Measurements from ENCODE around the gene BTN1A1.
"Not testable (repeated sequence)": the region's sequence is repeated elsewhere in the genome, so short reads cannot be mapped to it uniquely, and the experiment has no call there.

BTN1A1 gene

DNA sequence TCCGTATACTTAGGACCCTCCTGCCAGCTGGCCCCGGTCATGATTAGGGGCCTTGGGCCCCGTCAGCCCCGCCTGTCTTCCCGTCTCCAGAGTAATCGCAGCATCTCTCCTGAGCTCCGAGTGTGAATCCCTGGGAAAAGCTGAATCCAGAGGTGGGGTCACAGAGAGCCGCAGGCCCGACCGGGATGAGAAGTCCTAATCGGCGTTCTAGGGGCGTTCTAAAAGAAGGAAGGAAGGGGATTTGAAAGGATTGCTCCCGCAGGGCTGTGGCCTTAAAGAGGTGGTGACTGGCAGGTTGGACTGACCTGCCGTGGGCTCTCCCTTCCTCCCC lies 38.4 kb downstream of the BTN1A1 start:
- DNase-seq, result no peak

DNA sequence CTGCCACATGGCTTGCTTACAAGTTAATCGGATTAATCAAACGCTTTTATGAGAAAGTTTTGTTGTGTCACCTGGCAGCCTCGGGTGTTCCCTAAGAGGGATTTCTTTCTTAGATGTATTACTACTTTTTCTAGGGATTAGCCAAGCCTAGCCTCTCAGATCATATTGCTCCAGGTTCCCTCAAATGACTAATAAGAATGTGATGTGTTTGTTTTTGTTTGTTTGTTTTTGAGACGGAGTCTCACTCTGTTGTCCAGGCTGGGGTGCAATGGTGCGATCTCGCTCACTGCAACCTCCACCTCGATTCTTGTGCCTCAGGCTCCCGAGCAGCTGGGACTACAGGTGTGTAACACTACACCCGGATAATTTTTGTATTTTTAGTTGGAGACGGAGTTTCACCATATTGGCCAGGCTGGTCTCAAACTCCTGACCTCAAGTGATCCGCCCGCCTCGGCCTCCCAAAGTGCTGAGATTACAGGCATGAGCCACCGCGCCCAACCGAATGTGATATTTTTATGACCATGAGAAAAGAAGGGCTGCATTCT lies 39.0 kb downstream of the BTN1A1 start:
- no peak for DNase-seq

DNA sequence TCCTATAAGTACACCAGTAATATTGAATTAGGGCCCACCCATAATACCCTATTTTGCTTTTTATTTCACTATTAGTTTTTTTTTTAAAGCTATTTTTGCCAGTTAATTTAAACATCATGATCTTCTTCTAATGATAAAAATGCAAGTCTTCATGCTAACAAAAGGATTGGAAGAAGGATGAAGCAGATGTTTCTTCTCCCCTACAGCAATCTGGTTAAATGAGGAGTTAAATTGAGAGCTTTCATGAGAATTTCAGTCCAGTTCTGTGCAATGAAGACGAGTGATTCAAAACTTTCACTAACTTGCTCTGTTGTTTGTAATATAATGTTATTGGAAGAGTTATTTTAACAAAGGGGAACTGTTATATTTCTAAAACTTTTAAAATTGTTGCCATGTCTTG lies 41.5 kb downstream of the BTN1A1 start:
- no peak for DNase-seq

DNA sequence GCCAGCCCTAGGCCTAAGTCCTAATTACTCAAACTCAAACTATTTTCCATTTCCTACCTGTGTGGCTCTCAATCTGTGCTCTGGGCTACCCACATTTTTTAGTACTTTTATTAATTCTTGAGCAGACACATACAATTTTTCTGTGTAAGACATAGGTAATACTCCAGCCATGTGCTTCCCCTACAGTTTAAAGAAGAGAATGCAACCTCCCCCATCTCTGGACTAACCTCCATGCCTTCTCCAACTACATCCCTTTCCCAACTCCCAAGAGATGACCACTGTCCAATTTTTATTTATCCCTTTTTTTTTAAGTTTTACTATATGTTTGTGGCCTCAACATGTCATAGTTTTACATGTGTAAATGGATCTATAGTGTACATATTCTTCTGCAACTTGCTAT lies 43.9 kb downstream of the BTN1A1 start:
- DNase-seq, result no peak

DNA sequence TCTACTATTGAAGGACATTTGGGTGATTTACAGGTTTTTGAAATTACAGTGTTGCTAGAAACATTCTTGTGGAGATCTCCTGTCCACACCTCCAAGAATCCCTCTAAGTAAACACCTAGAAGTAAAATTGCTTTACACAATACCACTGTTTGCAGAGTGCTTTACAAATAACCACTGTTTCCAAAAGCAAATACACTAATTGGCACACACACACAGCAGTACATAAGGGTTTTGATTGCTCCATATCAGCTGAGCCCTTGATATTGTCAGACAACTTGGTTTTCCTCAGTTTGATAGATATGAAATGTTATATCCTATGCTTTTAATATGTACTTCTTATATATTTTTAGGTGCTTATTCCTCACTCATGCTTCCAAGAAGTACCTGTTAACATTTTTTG lies 44.4 kb downstream of the BTN1A1 start:
- DNase-seq, result no peak

DNA sequence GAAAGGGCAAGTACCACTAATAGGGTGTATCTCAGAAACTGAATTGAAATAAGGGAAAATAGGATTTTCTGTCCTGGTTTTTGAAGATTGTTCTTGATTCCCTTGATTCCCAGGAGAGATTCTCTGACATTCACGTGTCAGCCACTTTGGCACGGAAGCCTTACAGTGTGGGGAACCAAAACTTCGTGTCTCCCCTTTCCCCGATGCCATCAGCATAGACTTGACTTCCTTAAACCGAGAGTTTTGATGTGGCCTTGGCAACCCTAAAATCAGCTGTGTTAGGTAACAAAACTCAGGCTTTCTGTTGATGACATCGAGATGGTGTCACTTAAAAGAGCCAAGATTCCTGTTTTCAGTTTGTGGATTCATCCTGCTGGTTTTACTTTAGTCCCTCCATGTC lies 45.5 kb downstream of the BTN1A1 start:
- no peak for DNase-seq

DNA sequence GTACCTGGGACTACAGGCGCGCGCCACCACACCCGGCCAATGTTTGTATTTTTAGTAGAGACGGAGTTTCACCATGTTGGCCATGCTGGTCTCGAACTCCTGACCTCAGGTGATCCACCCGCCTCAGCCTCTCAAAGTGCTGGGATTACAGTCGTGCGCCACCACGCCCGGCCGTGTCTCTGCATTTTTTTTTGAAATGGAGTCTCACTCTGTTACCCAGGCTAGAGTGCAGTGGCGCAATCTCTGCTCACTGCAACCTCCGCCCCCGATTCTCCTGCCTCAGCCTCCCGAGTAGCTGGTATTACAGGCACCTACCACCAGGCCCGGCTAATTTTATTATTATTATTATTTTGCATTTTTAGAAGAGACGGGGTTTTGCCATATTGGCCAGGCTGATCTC lies 47.3 kb downstream of the BTN1A1 start:
- DNase-seq, result not testable (repeated sequence)

DNA sequence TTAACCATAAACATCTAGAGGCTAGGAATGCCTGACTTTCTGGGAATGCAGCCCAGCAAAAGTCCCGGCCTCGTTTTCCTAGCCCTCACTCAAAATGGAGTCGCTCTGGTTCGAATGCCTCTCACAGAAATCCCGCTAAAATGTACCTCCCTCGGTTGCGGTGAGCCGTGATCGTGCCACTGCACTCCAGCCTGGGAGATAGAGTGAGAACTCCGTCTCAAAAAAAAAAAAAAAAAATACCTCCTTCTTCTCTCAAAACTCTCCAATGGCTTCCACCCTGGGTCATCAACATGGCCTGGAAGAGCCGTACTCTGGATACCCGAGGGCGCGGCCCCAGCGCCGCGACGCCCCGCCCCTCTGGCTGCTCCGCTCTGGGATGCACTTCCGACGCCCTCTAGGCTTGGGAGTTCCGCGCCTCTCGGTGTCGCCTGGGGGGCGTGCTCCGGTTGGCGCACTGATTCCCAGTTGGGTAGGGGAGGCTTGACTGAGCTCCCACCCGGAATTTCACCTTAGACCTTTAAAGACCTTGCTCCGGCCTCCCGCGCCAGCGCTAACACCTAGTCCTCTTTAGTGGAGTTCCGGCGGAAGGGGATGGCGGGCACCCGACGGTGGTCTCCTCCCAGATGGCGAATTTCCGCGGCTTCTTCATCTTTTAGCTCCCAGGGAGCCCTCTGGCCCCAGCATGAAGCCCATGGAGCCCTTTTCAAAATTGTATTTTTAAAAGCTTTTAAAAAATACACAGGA lies 50.3 kb downstream of the BTN1A1 start:
- DNase-seq, result peak; percentile 71 to 74

DNA sequence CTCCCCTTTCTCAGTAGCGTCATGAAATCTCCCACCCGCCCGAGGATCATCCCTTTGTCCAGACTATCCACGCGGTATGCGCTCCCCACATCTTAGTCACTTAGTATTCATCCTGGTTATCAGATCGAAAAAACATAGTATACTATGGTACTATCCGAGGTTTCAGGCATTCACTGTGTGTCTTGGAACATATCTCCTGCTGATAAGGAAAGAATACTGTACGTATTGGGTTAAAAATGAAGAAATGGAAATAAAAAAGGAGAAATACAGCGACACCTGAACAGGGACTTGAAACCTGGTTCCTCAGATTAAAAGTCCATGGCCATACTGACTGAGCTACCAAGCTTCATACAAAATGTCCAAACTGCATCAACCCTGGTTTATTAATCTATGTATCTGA lies 52.1 kb downstream of the BTN1A1 start:
- DNase-seq, result no peak

DNA sequence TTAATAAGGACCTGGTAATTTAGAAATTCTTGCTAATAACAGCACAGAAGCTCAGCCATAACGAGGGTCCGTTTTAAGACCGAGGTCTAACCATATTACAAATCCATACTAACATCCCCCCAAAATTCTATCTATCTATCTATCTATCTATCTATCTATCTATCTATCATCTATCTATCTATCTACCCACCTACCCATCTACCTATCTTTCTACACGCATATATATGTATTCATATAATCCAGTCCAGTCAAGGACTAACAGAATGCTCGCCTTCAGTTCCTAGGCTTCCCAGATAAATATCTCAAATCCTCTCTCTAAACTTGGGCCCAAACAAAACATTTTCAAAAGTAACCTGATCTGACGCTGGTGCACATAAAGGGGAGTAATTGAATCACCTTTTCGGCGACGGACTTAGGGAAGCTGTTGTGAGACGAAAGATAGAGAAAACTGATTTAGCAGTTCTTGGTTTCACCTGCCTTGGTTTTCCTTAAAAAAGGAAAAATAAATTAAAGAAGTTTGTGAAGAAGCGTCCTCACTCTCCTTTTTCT lies 52.6 kb downstream of the BTN1A1 start:
- no peak for DNase-seq

DNA sequence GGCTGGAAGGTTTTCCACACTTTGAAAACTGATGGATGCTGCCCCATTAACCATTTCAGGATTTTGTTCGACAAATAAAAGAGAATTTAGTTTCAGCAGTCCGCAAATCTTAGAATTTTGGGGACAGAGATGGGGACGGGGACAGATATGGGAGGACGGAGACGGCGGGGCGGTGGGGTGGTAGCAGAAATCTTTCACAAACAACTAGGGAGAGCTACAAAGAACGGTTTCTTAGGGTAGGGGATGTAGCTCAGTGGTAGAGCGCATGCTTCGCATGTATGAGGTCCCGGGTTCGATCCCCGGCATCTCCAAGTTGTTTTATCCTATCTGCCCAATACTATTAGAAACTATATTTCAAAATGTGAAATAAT lies 53.1 kb downstream of the BTN1A1 start:
- DNase-seq, result peak; percentile 82 to 85

DNA sequence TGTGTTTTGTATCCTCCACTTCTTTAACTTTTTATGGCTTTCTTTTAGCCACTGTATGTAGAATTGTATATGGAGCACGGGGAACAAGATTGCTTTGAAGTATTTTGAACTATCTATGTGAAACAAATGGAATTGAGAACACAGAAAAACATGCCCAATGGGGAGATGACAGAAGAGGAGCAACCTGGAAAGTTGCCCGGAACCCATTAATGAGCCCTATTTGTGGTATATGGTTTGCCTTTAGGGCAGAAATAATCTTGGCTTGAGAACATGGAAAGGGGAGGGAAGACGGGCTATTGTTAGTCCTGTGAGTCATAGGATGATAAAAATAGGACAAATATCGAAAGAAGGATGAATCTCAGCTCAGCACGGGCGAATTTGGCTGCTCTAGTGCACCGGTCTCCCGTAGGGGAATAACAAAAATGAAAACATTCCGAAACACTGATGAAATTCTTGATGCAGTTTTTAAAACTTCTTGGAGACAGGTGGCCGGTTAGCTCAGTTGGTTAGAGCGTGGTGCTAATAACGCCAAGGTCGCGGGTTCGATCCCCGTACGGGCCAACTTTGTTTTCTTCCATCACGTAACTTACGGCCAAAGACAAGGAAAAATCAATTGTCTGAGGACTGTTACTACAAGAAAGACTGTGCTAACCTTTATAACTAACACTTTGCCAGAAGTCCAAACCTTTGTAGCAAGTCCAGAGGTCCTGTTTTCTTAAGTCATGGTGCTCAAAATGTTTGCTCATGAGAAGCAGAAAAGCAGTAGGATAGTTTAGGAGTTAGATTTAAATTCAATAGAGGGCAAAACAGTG lies 53.7 kb downstream of the BTN1A1 start:
- DNase-seq, result peak; percentile 85 to 86

DNA sequence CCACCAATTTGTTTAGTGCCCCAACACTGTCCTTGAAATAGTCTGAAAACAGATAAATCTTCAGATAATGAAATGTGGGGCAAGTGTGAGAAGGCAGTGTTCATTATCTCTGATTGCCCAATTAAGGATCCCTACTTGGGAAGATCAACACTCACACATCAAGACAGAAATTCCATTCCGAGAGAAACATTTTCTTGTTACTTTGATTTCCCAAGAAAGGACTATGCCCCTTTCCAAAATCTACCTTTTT lies 54.3 kb downstream of the BTN1A1 start:
- no peak for DNase-seq

DNA sequence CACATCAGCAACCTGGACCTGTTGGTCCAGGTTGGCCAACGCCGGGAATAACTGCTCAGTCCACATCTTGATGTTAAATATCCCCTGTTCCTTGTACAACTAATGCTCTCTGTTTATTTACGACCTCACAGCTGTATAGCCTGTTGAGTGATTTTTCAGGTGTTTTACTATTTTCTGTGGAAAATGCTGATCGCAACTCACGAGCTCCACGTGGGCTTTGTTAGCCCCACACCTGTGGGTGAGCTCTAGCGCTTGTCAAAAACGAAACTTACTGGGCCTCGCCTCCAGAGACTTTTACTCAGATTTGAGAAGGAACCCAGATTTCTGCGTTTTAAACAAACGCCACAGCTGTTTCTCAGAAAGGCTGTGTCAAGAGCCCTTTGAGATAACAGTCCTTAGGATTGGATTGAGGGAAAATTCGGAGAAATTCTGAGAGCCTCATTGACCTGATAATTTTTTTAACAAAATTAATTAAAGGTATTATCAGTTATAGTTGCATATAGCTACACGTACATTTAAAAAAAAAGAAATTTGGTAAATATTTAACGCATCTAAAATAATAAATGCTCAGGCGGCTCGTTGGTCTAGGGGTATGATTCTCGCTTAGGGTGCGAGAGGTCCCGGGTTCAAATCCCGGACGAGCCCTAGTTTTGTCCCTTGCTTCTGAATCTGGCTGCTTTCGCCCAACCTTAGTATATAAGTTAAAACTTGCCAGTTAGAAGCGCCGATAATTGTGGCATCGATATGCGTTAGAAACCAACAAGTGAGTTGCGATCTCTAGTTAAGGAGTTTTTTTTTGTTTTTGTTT lies 54.8 kb downstream of the BTN1A1 start:
- DNase-seq, result peak; percentile 71 to 77

DNA sequence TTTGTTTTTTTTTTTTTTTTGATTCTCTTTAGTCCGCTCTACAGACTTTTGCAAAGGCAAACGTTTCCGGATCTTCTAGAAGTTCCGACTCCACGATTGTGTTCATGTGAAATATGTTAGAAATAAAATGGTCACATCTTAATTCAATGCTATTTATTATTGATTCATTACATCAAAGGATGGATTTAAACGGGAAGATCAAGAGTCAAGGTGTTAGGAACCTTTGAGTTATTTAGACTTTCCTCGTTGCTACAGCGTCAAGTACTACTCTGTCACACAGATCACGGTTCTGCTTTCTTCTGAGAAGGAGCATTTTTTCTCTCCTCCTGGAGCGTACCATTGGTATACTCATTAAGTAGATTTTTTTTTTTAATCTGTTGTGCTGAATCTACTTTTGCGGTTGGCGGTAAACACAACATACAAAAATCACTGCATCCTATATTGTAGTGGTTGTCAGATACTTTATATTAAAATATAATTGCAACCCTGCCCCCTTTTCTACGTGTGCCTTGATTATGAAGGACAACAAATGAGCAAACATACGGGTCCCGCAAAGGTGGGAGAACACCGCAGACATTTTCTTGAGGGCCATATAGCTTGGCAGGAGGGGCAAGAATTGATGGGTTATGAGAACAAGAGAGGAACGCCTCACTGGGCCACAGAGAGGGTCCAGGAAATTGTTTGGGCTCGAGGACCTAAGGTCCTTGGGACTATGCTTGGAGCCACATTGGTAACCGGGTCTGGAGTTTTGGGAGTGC lies 55.6 kb downstream of the BTN1A1 start:
- DNase-seq, result peak in 1 of 2 donors; percentile 15

DNA sequence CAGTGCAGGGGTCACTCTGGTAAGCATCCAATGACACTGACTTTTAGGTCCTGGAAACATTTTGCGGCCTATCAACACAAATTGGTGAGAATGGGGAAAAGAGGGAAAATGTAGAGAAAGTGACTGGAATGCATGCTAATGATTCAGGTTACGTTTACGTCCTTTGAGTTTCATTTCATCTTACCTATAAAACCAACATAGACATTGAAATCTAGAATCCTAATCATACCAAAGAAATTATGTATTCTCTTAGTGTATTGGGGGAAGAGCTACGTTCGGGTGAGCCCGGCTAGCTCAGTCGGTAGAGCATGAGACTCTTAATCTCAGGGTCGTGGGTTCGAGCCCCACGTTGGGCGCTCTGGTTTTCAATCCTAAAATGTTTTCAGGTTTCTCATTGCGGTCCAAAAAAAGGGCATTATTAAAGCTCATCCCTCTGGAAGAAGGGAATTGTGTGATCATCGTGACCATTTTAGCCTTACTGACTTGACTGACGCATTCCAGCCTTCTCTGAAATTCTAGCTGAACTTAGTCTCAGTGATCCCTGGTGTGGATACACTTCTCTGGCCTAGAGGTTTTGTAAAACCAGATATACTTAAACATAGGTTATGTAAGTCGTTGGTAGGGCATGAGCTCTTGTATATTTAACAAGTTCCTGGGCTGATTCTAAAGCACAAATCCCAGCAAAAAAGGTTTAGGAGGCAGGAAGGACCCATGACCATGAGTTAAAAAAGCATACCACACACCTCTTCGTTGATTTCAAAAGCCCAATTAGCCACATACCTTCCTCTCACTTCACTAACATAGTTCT lies 56.4 kb downstream of the BTN1A1 start:
- peak; percentile 57 to 71 for DNase-seq
